Panc1 (cell line): ENCODE data around the gene DCTN2.

Experiments used
- SIN3A ChIP-seq: IDR thresholded peaks from 2 replicates; pipeline ENCODE4 v1.6.1; 2012; ENCODE audit warnings: low read depth, mild to moderate bottlenecking, low read length, moderate library complexity, borderline replicate concordance; ENCODE audit not compliant: insufficient read depth
- TF ChIP-seq, protein P1 (sequence below): fragments of 450-650 bp; IDR thresholded peaks from 2 replicates; pipeline ENCODE4 v1.5.1; 2017; ENCODE audit warnings: mild to moderate bottlenecking

DNA sequence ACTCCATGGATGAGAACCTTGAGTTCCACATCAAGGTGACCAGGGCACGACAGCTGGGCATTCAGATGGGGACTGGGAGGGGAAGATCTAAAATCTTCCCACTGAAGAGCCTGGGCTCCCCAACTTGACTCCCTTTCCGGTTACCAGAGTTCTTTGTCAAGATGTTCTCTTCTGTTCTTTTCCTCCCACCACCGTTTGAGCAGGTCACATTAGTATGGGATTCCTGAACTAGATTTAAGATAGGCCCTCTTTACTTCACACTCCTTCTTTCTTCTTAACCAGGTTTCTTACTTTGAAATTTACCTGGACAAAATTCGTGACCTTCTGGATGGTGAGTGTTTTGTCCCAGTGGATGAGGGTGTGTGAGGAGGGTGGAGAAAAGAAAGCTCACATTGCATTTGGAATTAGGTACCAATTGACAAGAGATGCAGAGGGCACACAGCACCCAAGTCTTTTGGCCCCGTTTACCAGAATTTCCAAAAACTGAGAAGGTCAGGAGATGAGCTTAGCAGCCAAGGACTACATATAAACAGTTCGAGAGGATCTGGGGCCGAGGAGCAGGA lies 17.3 kb upstream of the DCTN2 start:
- TF ChIP-seq, protein P1, sequence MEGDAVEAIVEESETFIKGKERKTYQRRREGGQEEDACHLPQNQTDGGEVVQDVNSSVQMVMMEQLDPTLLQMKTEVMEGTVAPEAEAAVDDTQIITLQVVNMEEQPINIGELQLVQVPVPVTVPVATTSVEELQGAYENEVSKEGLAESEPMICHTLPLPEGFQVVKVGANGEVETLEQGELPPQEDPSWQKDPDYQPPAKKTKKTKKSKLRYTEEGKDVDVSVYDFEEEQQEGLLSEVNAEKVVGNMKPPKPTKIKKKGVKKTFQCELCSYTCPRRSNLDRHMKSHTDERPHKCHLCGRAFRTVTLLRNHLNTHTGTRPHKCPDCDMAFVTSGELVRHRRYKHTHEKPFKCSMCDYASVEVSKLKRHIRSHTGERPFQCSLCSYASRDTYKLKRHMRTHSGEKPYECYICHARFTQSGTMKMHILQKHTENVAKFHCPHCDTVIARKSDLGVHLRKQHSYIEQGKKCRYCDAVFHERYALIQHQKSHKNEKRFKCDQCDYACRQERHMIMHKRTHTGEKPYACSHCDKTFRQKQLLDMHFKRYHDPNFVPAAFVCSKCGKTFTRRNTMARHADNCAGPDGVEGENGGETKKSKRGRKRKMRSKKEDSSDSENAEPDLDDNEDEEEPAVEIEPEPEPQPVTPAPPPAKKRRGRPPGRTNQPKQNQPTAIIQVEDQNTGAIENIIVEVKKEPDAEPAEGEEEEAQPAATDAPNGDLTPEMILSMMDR = no peak
- no peak for TF ChIP-seq SIN3A
